NCI-H524 treated with DMSO at 0.1 percent for 48 hours (cell line): ENCODE data around the gene SPIRE2.
A peak's percentile ranks its signal among the peaks of the same experiment; 100 is the strongest.

Experiments used
- DNase-seq: peaks from one replicate; lab custom pipeline; 2025; lab: John Stamatoyannopoulos, UW

Gene SPIRE2

GRCh38 chr16:89915303-89916232, 87.3 kb downstream of the SPIRE2 start:
- DNase-seq = no peak

- DNase-seq = peak; percentile 31
Observed at GRCh38 chr16:89917773-89918452, 89.6 kb downstream of the SPIRE2 start.

- DNase-seq = no peak
Observed at GRCh38 chr16:89918453-89919347, 90.4 kb downstream of the SPIRE2 start, which contains the start of gene MC1R. TSS of gene MC1R (plus strand) at chr16:89918862. CDS start at chr16:89919259, 397 bp downstream.

DNA sequence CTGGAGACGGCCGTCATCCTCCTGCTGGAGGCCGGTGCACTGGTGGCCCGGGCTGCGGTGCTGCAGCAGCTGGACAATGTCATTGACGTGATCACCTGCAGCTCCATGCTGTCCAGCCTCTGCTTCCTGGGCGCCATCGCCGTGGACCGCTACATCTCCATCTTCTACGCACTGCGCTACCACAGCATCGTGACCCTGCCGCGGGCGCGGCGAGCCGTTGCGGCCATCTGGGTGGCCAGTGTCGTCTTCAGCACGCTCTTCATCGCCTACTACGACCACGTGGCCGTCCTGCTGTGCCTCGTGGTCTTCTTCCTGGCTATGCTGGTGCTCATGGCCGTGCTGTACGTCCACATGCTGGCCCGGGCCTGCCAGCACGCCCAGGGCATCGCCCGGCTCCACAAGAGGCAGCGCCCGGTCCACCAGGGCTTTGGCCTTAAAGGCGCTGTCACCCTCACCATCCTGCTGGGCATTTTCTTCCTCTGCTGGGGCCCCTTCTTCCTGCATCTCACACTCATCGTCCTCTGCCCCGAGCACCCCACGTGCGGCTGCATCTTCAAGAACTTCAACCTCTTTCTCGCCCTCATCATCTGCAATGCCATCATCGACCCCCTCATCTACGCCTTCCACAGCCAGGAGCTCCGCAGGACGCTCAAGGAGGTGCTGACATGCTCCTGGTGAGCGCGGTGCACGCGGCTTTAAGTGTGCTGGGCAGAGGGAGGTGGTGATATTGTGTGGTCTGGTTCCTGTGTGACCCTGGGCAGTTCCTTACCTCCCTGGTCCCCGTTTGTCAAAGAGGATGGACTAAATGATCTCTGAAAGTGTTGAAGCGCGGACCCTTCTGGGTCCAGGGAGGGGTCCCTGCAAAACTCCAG, 91.5 kb downstream of the SPIRE2 start:
- DNase-seq = no peak

GRCh38 chr16:89920723-89921122, 92.4 kb downstream of the SPIRE2 start:
- DNase-seq = no peak
